NCI-H1105 treated with DMSO at 0.1 percent for 48 hours (cell line): Measurements from ENCODE around the gene DLST.

Experiments
- DNase-seq: peaks from one replicate; lab custom pipeline; 2025; lab: John Stamatoyannopoulos, UW

The DLST gene

GRCh38 chr14:74940956-74941565 lies 59.3 kb downstream of the DLST start:
- DNase-seq, result no peak

DNA sequence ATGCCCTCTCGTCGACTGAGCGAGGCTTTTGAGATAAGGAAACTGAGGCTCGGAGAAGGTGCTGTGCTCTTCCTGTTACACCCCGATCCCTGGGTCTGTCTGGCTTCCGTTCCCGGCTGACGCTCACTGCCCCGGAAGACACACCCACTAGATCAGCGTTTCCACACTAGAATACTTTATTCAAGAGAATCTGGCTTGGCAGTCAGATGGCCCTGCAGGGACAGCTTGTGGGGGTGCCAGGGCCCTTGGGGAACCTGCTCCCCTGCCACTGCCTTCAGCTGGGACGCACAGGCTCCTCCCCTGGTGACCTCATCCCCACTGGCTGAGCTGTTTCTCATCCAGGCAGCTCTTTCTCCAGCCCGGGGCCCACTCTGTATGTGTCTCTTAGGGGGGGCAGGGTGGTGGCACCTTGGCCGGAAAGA lies 60.0 kb downstream of the DLST start:
- no peak for DNase-seq

GRCh38 chr14:74942181-74942580 lies 60.5 kb downstream of the DLST start:
- DNase-seq, result no peak

- no peak for DNase-seq
These were observed 60.9 kb downstream of the DLST start for GRCh38 chr14:74942608-74943007.

- peak; percentile 3 for DNase-seq
These were observed 63.6 kb downstream of the DLST start for GRCh38 chr14:74945261-74945851.

- DNase-seq, result peak; percentile 57
These were observed 64.3 kb downstream of the DLST start for GRCh38 chr14:74945852-74946658.

- DNase-seq, result no peak
These were observed 65.1 kb downstream of the DLST start for GRCh38 chr14:74946659-74947281.

DNA sequence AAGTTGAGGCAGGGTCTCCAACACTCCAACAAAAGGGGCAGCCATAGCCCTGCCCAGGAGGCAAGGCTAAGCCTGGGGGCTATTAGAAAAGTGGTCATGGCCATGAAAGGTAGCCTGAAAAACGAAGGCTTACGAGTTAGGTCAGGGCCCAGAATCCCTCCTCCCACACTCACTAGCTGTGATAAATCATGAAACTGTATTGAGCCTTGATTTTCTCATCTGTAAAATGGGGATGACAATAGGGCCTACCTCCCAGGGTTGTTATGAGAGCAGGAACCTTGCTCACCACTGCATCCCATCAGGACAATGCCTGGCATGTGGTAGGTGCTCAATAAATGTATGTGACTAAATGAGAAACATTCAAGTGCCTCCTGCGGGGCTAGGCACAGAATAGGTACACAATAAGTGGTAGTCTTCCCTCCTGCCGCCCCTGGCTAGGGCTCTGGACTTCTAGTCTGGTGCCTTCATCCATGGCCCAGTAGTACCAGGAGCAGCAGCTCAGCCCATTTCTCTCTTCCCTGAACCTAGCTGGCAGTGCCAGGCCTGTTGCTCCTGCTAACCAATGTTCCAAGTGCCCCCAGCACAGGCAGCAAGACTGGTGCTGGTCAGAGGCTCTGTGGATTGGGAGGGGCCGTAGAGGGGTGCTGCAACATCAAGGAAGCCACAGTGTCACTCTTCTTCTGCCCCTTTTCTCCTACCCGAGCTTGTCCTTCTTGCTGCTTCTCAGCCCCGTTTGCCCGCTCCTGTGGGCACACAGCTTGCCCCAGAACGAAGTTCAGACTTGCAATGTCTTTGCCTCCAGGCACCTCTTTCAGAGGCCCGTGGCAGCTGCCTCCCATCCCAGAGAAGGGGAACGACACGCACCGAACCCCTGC lies 65.9 kb downstream of the DLST start:
- DNase-seq, result no peak

DNA sequence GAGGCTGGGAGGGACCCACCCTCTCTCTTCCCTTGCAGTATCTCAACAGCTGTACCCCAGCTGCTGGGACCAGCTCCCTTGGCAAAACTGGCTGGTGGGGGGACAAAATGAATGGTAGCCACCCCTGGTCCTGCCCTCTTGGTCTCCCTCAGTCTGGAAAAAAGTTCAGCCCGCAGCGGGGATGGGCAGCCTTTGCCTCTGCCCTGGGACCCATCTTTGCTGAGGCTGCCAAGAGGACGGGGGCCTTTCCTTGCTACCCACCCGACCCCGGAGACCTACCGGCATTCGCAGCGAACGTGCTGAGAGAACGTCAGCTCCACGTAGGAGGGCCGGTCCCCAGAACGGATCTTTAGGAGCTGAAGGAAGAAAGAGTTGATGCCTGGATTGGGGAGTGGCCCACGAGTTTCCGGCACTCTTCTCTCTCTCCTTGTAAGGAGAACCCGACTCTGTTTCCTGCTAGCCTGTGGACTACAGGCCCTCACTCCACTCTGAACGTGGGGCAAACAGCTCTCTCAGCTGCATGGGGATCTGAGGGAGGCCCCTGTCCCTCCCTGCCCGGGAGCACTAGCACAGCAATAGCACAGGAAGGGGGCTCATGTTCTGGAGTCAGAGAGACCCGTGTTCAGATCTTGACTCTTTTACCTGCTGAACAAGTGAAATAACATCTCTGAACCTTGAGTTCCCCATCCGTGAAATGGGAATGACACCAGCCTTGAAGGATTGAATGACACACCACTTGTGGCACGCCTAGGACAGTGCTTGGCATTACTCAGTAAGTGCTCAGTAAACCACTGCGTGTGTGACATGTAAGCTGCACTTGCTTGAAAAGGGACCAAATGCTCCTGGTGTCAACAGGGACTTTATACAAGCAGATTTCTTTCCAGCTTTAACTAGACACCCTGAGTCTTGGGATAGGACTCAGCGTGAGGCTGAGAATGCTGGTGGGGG lies 66.8 kb downstream of the DLST start:
- DNase-seq, result no peak

DNA sequence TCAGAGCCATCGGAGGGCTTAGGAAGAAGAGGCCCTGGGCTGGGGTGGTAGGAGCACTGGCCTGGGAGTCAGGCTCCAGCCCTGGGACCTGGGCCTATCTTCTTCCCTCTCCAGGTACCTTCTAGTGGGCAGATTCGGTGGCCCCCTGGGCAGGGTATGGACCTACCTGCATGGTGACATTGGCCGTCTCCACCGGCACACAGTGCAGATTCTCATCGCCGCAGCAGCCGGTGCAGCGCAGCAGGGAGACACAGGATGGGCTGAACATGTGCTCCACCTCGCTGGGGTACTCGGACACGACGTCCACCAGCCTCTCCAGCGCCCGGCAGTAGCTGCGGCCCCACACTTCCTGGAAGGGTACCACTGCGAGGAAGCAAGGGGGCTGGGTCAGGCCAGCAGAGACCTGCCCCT lies 67.5 kb downstream of the DLST start:
- DNase-seq, result no peak

DNA sequence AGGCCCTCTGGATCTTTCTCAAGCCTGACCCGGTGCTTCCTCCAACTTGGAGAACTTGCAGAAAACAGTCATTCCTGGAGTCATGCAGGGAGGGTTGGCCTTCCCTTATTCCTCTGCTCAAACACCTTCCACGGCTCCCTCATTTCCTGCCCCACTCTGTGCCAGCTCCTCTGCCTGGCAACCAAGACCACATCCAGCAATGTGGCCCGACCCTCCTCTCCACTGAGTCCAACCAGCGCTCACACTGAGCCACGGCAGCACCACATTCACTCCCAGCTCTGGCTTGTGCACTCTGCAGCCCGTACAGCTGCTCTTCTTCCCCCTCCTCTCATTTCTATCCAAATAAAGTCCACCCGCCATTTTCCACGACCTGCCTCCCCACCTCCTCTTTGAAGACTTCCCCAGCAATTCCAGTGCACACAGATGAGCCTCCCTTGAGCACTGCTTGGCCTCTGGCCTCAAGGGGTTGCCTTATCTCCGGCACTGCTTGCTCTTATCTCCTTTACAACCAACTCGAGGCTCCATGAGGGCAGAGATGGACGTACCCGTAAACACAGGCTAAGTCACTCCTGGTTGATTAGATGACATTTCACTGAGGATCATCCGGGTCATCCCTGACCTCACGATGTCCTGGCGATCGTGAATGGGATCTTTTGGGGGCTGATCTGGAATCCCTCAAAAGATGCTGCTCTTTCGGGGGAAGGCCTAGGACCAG lies 68.3 kb downstream of the DLST start:
- DNase-seq, result no peak

DNA sequence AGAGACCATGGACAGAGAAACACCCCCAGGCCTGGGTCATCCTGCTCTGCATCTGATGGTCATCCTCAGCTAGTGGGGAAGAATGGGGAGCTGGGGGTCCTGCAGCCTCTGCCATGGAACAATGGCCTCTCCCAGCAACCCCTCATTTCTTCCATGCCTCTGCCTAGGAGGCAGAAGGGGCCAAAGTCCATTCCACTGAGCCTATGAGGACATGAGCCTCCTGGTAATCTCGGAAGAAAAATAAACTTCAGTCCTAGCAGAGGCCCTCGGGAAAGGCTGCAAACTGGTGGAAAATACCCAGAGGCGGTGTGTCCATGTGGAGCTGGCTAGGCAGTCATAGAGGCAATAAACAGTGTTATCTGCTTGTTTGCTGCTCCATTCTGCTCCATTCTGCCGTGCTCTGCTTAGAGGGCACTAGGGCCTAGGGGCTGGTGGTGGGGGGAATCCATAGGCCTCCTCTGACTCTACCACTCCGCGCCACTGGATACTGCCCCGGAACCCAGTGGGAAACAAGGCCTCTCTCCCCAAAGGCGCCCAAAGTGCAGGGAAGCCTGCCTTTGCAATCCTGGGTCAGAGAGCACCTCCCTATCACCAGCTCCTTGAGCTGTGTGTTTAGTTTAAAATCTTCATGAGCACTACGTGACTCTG lies 69.2 kb downstream of the DLST start:
- no peak for DNase-seq

DNA sequence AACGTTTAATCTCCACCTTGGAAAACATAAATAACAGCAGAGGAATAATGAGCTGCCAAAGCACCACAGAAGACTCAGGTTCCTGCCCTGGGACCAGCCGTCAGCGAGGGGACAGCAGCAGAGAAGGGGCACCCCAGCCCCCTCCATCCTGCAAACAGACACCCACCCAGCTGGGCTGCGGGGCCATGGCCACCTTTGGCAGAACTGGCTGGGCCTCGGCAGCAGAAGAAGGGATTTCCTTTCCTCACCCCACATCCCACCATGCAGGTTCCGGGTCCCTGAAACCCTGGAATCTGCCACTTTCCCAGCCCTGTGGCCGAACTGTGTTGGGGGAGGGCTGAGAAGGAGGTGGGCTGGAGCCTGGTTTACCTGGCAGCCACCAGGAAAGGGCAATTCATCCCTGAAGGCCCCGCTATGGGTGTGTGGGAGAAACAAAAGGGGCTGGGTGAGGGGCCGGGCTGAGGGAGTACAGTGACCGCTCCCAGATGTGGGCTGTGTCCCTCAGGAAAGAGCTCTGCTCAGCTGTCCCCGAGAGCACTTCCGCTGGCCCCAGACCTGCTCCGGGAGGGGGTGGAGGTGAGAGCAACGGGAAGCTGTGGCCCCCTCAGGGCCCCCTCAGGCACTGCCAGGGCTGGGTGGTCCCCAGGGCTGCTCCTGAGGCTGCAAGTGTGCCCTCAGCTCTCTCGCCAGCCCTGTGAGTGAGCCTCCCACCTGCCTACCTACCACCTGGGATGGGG lies 69.9 kb downstream of the DLST start:
- DNase-seq, result no peak

- no peak for DNase-seq
These were observed 70.5 kb downstream of the DLST start for GRCh38 chr14:74952180-74952665.

- peak; percentile 23 for DNase-seq
These were observed 71.2 kb downstream of the DLST start for GRCh38 chr14:74952697-74953484.
